Measurements from ENCODE around the gene ARID3A. TPM values are rescaled to one million over a fixed set of nuclear protein-coding genes. Genes with fewer than 3 reads are reported as not detected.
"Not testable (repeated sequence)": the region's sequence is repeated elsewhere in the genome, so short reads cannot be mapped to it uniquely, and the experiment has no call there.

Gene ARID3A
- total RNA-seq, 1 donor from 2014 or later = 6.7 TPM

GRCh38 chr19:889662-890295 lies 36.1 kb upstream of the ARID3A start:
- no peak for DNase-seq (ENCODE audit: missing footprints)
- intact Hi-C loops (cut with DNase I) = no loop called here
- no peak for ATAC-seq

DNA sequence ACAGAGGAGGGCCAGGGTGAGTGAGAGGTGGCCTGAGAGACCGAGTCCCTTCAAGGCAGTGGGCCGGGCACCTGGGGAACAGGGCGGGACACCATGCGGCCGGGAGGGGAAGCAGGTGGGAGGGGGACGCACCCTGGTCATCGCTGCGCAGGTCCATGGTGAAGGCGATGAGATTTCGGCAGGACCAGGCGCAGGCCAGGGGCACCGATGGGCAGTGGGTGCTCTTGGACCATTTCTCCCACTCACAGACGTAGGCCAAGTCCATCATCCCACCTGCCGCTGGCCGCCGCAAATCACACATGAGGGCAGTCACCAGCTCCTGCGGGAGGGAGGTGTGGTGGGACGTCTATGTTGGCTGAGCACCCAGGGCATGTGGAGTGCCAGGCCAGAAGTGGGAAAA lies 35.0 kb upstream of the ARID3A start:
- ATAC-seq = no peak
- intact Hi-C loops (cut with DNase I) = no loop called here
- DNase-seq (ENCODE audit: missing footprints) = no peak

DNA sequence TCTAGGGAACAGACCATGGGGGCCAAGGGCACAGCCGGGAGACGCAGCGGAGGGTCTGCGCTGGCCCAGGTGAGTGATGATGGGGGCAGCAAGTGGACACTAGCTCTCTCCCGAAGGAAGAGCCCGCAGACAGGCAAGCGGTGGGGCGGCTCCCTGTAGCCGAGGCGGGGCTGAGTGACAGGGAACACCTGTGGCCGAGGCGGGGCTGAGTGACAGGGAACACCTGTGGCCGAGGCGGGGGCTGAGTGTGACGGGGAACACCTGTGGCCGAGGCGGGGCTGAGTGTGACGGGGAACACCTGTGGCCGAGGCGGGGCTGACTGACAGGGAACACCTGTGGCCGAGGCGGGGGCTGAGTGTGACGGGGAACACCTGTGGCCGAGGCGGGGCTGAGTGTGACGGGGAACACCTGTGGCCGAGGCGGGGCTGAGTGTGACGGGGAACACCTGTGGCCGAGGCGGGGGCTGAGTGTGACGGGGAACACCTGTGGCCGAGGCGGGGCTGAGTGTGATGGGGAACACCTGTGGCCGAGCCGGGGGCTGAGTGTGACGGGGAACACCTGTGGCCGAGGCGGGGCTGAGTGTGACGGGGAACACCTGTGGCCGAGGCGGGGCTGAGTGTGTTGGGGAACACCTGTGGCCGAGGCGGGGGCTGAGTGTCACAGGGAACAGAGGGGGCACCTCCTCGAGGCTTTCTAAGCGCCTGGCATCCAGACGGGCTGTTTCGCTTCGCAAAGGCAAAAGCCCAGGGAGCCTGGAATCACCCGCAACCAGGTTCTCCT lies 34.2 kb upstream of the ARID3A start:
- ATAC-seq; DNase-seq (ENCODE audit: missing footprints); intact Hi-C loops (cut with DNase I): not testable (repeated sequence)

- intact Hi-C loops (cut with DNase I) = no loop called here
- ATAC-seq (no peak), DNase-seq (ENCODE audit: missing footprints) (no peak)
Observed at GRCh38 chr19:892243-892893, 33.5 kb upstream of the ARID3A start.

DNA sequence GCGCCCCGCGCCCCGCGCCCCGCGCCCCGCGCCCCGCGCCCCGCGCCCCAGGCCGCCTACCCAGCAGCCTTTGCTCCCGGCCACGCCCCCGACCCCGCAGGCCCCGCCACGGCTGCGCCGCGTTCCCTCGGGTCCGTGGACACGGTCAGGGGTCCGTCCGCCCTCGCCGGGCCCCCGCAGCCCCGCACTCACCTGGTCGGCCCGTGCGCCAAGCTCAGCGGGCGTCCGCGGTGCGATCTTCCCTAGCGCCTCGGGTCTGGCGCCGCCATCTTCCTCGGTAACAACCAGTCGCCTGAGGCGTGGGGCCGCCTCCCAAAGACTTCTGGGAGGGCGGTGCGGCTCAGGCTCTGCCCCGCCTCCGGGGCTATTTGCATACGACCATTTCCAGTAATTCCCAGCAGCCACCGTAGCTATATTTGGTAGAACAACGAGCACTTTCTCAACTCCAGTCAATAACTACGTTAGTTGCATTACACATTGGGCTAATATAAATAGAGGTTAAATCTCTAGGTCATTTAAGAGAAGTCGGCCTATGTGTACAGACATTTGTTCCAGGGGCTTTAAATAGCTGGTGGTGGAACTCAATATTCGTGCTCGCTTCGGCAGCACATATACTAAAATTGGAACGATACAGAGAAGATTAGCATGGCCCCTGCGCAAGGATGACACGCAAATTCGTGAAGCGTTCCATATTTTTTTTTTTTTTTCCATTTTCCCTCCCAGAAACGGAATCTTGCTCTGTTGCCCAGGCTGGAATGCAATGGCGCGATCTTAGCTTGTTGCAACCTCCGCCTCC lies 32.7 kb upstream of the ARID3A start, which contains the start of the genes MED16 and RNU6-9:
Gene MED16, minus strand, starts transcription at position 294 of the 796 bp plus-strand sequence. CDS start 2,056 bp downstream, outside the sequence.
Gene RNU6-9, plus strand, starts transcription at position 591 of the 796 bp plus-strand sequence.
- intact Hi-C loops (cut with DNase I) = no loop called here
- peak; percentile 98 for ATAC-seq

DNA sequence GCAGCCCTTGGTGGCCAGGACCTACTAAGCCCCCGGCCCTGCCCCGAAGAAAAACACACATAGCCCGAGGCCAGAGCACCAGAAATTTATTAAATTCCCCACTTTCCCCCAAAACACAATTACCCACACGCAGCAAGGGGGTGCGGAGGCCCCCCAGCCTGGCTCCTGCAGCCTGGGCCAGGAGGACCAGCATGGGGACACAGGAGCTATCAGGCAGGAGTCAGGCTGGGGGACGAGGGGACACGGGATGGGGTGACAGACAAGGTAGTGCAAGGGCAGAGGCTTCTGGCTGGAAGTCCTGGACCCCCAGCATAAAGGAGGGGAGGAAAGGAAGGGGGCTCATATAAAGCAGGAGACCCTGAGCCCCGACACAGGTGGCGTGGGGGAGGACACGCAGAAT lies 29.4 kb upstream of the ARID3A start:
- DNase-seq (ENCODE audit: missing footprints) (no peak), ATAC-seq (no peak)
- intact Hi-C loops (cut with DNase I) = no loop called here

More for the DNA sequence above, 32.7 kb upstream of the ARID3A start, which contains the start of the genes MED16 and RNU6-9:
- peak; percentile 96 for DNase-seq (ENCODE audit: missing footprints)

DNA sequence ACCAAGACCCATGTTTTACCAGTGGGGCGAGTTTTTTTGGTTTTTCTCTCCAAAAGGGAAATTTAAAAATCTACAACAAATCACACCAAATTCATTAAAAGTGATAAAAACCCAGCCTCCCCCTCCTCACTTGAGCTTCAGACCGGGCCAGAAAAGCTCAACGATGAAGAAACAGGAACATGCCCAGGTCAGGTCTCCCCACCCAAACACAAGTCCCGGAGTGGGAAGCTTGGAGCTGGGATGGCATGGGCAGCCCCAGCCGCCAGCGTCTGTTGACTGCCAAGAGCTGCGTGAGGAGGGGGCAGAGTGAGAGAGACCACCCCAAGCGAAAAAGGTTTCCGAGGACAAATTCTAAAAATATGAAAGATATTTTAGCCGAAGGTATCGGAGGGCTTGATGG lies 28.8 kb upstream of the ARID3A start:
- intact Hi-C loops (cut with DNase I) = no loop called here
- no peak for ATAC-seq
- no peak for DNase-seq (ENCODE audit: missing footprints)

DNA sequence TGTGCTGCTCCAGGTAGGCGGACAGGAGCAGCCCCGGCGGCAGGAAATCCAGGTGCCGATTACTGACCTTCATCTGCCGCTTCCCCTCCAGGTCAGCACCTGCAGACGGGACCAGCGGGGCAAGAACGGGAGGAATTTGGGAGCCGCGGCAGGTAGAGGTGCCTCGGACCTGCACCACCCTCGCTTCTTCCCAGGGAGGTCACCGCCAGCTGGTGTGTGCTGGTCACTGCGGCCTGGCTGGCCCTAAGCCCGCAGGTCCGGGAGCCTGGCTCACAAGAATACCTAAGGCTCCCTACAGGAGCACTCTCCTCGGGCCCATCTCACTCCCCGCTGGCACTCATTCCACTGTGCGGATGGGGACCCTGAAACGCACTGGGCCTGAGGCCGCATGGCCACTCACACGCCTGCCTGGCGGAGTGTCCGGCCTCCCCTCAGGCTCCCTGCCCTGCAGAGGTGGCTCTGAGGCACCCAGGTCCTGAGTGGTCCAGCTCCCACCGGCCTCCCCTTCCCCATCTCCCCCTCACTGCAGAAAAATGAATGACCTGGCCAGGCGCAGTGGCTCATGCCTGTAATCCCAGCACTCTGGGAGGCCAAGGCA lies 28.3 kb upstream of the ARID3A start:
- no peak for ATAC-seq
- DNase-seq (ENCODE audit: missing footprints) = no peak
- intact Hi-C loops (cut with DNase I) = no loop called here

DNA sequence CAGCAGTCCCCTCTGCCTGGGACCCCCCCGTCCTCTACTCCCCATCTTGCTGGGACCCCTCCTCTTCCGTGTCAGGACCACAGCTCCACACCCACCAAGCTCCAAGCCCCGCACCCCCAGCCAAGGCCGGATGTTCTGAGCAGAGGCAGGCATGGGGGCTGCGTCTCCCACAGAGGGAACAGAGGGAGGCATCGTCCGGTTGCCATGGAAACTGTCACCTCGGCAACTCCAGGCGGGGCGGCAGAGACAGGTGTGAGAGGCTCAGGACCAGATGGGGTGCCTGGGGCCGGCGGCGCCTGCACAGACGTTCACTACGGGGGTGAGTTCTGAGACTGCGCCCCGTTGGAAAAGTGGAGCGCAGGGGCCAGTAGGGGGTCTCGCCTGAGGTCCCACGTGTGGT lies 27.2 kb upstream of the ARID3A start:
- ATAC-seq (no peak), DNase-seq (ENCODE audit: missing footprints) (no peak)
- intact Hi-C loops (cut with DNase I) = no loop called here

DNA sequence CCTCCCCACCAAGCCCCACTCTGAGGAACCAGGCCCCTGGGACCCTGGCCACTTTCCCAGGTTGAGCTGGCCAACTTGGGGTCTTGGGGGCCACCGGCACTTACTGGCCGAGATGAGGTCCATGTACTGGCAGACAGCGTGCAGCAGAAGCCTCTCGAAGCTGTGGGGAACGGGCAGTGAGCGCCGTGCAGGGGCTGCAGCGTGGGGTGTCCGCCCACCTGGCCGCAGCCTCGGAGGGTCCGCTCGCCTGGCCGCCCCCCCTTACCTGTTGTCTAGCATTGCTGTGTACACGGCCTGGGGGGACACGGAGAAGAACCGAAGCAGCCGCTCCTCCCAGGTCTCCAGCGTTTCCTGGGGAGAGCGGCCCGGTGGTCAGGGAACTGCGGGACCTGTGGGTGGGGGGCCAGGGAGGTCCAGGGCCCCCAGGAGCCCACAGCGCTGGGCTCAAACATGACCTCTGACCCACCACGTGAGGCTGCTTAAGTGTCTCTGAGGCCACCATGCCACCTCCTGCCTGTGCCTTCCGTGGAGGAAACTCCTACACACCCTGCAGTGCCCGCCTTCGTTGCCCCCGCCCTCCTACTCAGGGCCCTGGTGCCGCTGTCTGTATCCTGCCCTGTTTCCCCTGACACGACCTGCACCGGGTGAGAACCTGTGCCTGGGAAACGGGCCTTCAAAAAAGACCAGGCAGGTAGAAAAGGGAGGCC lies 26.3 kb upstream of the ARID3A start:
- intact Hi-C loops (cut with DNase I) = no loop called here
- ATAC-seq = no peak

GRCh38 chr19:900043-900301 lies 25.9 kb upstream of the ARID3A start:
- ATAC-seq (no peak), DNase-seq (ENCODE audit: missing footprints) (no peak)
- intact Hi-C loops (cut with DNase I) = no loop called here

More for the DNA sequence above, 26.3 kb upstream of the ARID3A start:
- no peak for DNase-seq (ENCODE audit: missing footprints)

- ATAC-seq (peak; percentile 9), DNase-seq (ENCODE audit: missing footprints) (no peak)
- intact Hi-C loops (cut with DNase I) = no loop called here
Observed at GRCh38 chr19:900302-901111, 25.3 kb upstream of the ARID3A start.

GRCh38 chr19:901216-902092 lies 24.4 kb upstream of the ARID3A start:
- no peak for DNase-seq (ENCODE audit: missing footprints)
- no peak for ATAC-seq
- intact Hi-C loops (cut with DNase I) = no loop called here

DNA sequence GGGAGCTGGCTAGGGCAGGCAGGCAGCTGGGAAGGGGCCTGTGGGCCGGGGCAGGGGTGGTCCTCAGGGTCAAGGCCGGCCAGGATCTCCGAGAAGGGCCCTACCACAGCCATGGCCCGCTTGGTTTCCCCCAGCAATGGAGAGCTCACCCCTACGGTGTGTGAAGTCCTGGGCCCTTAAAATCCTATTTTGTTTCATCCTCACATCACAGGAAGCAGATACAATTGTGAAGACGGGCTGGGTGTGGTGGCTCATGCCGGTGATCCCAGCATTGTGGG lies 23.8 kb upstream of the ARID3A start:
- ATAC-seq (no peak), DNase-seq (ENCODE audit: missing footprints) (no peak)

GRCh38 chr19:902446-903226 lies 23.2 kb upstream of the ARID3A start:
- DNase-seq (ENCODE audit: missing footprints) (no peak), ATAC-seq (no peak)
- intact Hi-C loops (cut with DNase I) = no loop called here

More for the DNA sequence above, 23.8 kb upstream of the ARID3A start:
- intact Hi-C loops (cut with DNase I) = no loop called here

GRCh38 chr19:903266-903797 lies 22.5 kb upstream of the ARID3A start:
- ATAC-seq = no peak

More at GRCh38 chr19:903266-903797, 22.5 kb upstream of the ARID3A start:
- intact Hi-C loops (cut with DNase I) = no loop called here
- DNase-seq (ENCODE audit: missing footprints) = no peak
